Neural cell (in vitro differentiated cells): ENCODE measurements around the gene SEC14L1. TPM values are rescaled to one million over a fixed set of nuclear protein-coding genes. Genes with fewer than 3 reads are reported as not detected.
"Not testable (repeated sequence)": the region's sequence is repeated elsewhere in the genome, so short reads cannot be mapped to it uniquely, and the experiment has no call there.

Experiments
- H2AFZ ChIP-seq: fragments of 200-600, 300-800 bp; sonication (generic), shearing (Covaris generic); 2 replicates; pipeline ENCODE4 v1.6.0; 2014; ENCODE audit warnings: low read depth, mild to moderate bottlenecking, antibody characterized with exemption, low read length, moderate library complexity
- H3F3A ChIP-seq: fragments of 200-600 bp; shearing (Covaris generic); 2 replicates; pipeline ENCODE4 v1.6.1; 2016; ENCODE audit warnings: mild to moderate bottlenecking, moderate library complexity, mixed read lengths, antibody characterized with exemption, low read length; ENCODE audit not compliant: insufficient read depth, poor library complexity, severe bottlenecking
- H3K27ac ChIP-seq: fragments of 200-600, 300-800 bp; sonication (generic), shearing (Covaris generic); 2 replicates; pipeline ENCODE4 v1.5.1; 2014; ENCODE audit warnings: mild to moderate bottlenecking, low read length, moderate library complexity
- H3K27me3 ChIP-seq: fragments of 300-800, 200-600 bp; sonication (generic), shearing (Covaris generic); 2 replicates; pipeline ENCODE4 v1.6.0; 2014; ENCODE audit warnings: mild to moderate bottlenecking, low read depth, low read length, moderate library complexity; ENCODE audit not compliant: insufficient read depth
- H3K36me3 ChIP-seq: fragments of 300-800, 200-600 bp; sonication (generic), shearing (Covaris generic); 2 replicates; pipeline ENCODE4 v1.5.1; 2014; ENCODE audit warnings: mild to moderate bottlenecking, antibody characterized with exemption, low read length, moderate library complexity; ENCODE audit not compliant: insufficient read depth
- H3K4me2 ChIP-seq: fragments of 300-800, 200-600 bp; sonication (generic), shearing (Covaris generic); 2 replicates; pipeline ENCODE4 v1.6.0; 2014; ENCODE audit warnings: mild to moderate bottlenecking, low read length
- H3K4me3 ChIP-seq: fragments of 300-800, 200-600 bp; sonication (generic), shearing (Covaris generic); 2 replicates; pipeline ENCODE4 v1.5.1; 2014; ENCODE audit warnings: mild to moderate bottlenecking, low read length, moderate library complexity
- H3K79me2 ChIP-seq: fragments of 200-600 bp; shearing (Covaris generic); replicated peaks from 2 replicates; pipeline ENCODE4 v1.6.0; 2014; ENCODE audit warnings: mild to moderate bottlenecking, low read length, moderate library complexity; ENCODE audit not compliant: insufficient read depth
- H3K9ac ChIP-seq: fragments of 300-800, 200-600 bp; sonication (generic), shearing (Covaris generic); 2 replicates; pipeline ENCODE4 v1.6.1; 2016; ENCODE audit warnings: mild to moderate bottlenecking, low read length, mixed read lengths
- H3K9me2 ChIP-seq: fragments of 200-600 bp; shearing (Covaris generic); 2 replicates; pipeline ENCODE4 v1.6.1; 2016; ENCODE audit warnings: mild to moderate bottlenecking, low read length, mixed read lengths; ENCODE audit not compliant: insufficient read depth
- H3K9me3 ChIP-seq: fragments of 200-600, 300-800 bp; sonication (generic), shearing (Covaris generic); 2 replicates; pipeline ENCODE4 v1.6.1; 2016; ENCODE audit warnings: mild to moderate bottlenecking, mixed run types, low read length, moderate library complexity, mixed read lengths
- H4K20me1 ChIP-seq: fragments of 200-600 bp; shearing (Covaris generic); 2 replicates; pipeline ENCODE4 v1.6.1; 2016; ENCODE audit warnings: mild to moderate bottlenecking, mixed run types; ENCODE audit not compliant: insufficient read depth
- EP300 ChIP-seq: fragments of 450-650 bp; conservative IDR thresholded peaks from 2 replicates; pipeline ENCODE4 v1.6.1; 2014; ENCODE audit warnings: antibody characterized with exemption, mild to moderate bottlenecking, moderate library complexity; ENCODE audit not compliant: poor library complexity, severe bottlenecking
- EZH2 ChIP-seq: fragments of 200-600, 300-800 bp; shearing (Covaris generic), sonication (generic); IDR thresholded peaks from 2 replicates; pipeline ENCODE4 v1.6.1; 2014; ENCODE audit warnings: antibody characterized with exemption, low read length, borderline replicate concordance, mild to moderate bottlenecking; ENCODE audit not compliant: insufficient read depth, poor library complexity, severe bottlenecking
- MXI1 ChIP-seq: fragments of 450-650 bp; conservative IDR thresholded peaks from 2 replicates; pipeline ENCODE4 v1.6.1; 2014; ENCODE audit warnings: antibody characterized with exemption, mild to moderate bottlenecking; ENCODE audit not compliant: poor library complexity, severe bottlenecking
- POLR2AphosphoS5 ChIP-seq: IDR thresholded peaks from 2 replicates; pipeline ENCODE4 v1.6.1; 2012
- RAD21 ChIP-seq: fragments of 450-650 bp; conservative IDR thresholded peaks from 2 replicates; pipeline ENCODE4 v1.6.1; 2014; ENCODE audit warnings: antibody characterized with exemption, mild to moderate bottlenecking, moderate library complexity
- REST ChIP-seq: IDR thresholded peaks from 2 replicates; pipeline ENCODE4 v1.6.1; 2012; ENCODE audit warnings: borderline replicate concordance
- SMC3 ChIP-seq: fragments of 450-650 bp; conservative IDR thresholded peaks from 2 replicates; pipeline ENCODE4 v1.6.1; 2014; ENCODE audit warnings: antibody characterized with exemption, mild to moderate bottlenecking, moderate library complexity; ENCODE audit not compliant: poor library complexity
- TAF1 ChIP-seq: IDR thresholded peaks from 2 replicates; pipeline ENCODE4 v1.6.1; 2012; ENCODE audit warnings: low read depth
- polyA plus RNA-seq: library from polyadenylated mRNA; depleted of rRNA; stranded (reverse); fragments of >200 nt; gene quantifications from 2 replicates; pipeline ENCODE4 v1.2.3, GENCODE V29; 2014
- TF ChIP-seq, protein P1 (sequence below): fragments of 450-650 bp; IDR thresholded peaks from 2 replicates; pipeline ENCODE4 v1.5.1; 2014; ENCODE audit warnings: antibody characterized with exemption, mild to moderate bottlenecking, moderate library complexity; ENCODE audit not compliant: poor library complexity, severe bottlenecking

Gene SEC14L1
- polyA plus RNA-seq, 1 donor from 2014 or later: 40.4 TPM

DNA sequence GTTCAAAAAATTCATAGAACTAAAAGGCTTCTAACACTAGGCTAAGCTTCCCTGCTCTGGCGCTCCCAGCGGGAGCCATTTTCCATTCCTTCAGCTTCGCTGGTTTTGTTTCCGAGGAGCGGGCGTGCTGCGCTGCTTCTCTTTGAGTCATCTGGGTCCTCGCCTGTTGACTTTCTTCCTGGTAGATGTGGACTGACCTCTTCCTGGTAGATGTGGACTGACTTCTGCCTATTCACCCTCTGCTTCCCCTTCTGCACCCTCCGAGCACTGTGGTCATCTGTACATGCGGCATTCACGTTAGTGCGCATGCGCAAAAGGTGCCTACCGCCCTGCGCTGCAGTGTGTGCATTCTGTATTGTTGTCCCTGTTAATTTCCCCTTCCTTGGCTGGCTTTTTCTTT is 40.8 kb upstream of the SEC14L1 start:
- no peaks in the 10 kb centered on the region for H3K9me3 ChIP-seq
- H3K4me2 ChIP-seq: no peak overlapping the region
- no peaks in the 10 kb centered on the region for H3K9me2 ChIP-seq
- H3K79me2 ChIP-seq: no peaks in the 10 kb centered on the region
- no peak overlapping the region for H2AFZ ChIP-seq
- no peaks in the 10 kb centered on the region for H4K20me1 ChIP-seq
- no peak overlapping the region for H3K27ac ChIP-seq
- TF ChIP-seq MXI1 (no peak), REST (no peak), RAD21 (no peak), EZH2 (no peak), TAF1 (no peak), SMC3 (no peak), EP300 (no peak), POLR2AphosphoS5 (no peak)
- TF ChIP-seq, protein P1, sequence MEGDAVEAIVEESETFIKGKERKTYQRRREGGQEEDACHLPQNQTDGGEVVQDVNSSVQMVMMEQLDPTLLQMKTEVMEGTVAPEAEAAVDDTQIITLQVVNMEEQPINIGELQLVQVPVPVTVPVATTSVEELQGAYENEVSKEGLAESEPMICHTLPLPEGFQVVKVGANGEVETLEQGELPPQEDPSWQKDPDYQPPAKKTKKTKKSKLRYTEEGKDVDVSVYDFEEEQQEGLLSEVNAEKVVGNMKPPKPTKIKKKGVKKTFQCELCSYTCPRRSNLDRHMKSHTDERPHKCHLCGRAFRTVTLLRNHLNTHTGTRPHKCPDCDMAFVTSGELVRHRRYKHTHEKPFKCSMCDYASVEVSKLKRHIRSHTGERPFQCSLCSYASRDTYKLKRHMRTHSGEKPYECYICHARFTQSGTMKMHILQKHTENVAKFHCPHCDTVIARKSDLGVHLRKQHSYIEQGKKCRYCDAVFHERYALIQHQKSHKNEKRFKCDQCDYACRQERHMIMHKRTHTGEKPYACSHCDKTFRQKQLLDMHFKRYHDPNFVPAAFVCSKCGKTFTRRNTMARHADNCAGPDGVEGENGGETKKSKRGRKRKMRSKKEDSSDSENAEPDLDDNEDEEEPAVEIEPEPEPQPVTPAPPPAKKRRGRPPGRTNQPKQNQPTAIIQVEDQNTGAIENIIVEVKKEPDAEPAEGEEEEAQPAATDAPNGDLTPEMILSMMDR: no peak
- no peak overlapping the region for H3K4me3 ChIP-seq
- H3K27me3 ChIP-seq: no peaks in the 10 kb centered on the region
- H3F3A ChIP-seq: no peaks in the 10 kb centered on the region
- no peak overlapping the region for H3K9ac ChIP-seq
- H3K36me3 ChIP-seq: no peaks in the 10 kb centered on the region

GRCh38 chr17:77101521-77102410 is 39.0 kb upstream of the SEC14L1 start:
- Histone ChIP-seq H3K9me3 (no peaks in the 10 kb centered on the region), H3K27ac (no peak overlapping the region), H3K27me3 (no peaks in the 10 kb centered on the region), H3K4me2 (no peak overlapping the region), H3K9me2 (no peaks in the 10 kb centered on the region), H4K20me1 (no peaks in the 10 kb centered on the region), H3K79me2 (no peaks in the 10 kb centered on the region), H3K4me3 (no peak overlapping the region), H3K9ac (no peak overlapping the region), H3F3A (no peaks in the 10 kb centered on the region), H3K36me3 (no peaks in the 10 kb centered on the region), H2AFZ (no peak overlapping the region)
- TF ChIP-seq EZH2 (no peak), POLR2AphosphoS5 (no peak), REST (no peak), TAF1 (no peak), EP300 (no peak), SMC3 (no peak), MXI1 (no peak), RAD21 (no peak)
- TF ChIP-seq, protein P1: no peak

DNA sequence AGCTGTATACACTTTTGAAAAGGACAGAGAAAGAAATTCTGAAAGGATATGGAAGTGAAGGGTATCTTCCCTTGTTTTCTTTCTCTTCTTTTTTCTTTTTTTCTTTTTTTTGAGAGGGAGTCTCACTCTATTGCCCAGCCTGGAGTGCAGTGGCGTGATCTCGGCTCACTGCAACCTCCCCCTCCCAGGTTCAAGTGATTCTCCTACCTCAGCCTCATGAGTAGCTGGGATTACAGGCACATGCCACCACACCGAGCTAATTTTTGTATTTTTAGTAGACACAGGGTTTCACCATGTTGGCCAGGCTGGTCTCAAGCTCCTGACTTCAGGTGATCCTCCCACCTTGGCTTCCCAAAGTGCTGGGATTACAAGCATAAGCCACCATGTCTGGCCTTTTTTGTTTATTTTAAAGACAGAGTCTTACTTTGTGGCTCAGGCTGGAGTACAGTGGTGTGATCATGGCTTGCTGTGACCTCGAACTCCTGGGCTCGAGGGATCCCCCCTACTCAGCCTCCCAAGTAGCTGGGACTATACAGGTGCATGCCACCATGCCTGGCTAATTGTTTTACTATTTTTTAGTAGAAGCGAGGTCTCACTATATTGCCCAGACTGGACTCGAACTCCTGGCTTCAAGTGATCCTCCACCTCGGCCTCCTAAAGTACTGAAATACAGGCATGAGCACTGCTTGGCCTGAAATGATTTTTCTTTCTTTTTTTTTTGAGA is 38.2 kb upstream of the SEC14L1 start:
- H3K9me2 ChIP-seq, H3F3A ChIP-seq, H3K27me3 ChIP-seq, H4K20me1 ChIP-seq, H3K36me3 ChIP-seq, H3K27ac ChIP-seq, H3K9me3 ChIP-seq, H3K4me3 ChIP-seq, H3K9ac ChIP-seq, H2AFZ ChIP-seq, H3K4me2 ChIP-seq, H3K79me2 ChIP-seq: not testable (repeated sequence)
